Raji (cell line): ENCODE measurements around the gene SCNM1.

Experiments
- POLR2A ChIP-seq: IDR thresholded peaks from 2 replicates; pipeline ENCODE4 v1.6.1; 2011; ENCODE audit warnings: low read depth, low read length, control low read depth; ENCODE audit not compliant: insufficient read depth

Gene SCNM1

GRCh38 chr1:151210830-151211229 is 44.9 kb downstream of the SCNM1 start:
- no peak for TF ChIP-seq POLR2A

GRCh38 chr1:151211972-151212705 is 46.2 kb downstream of the SCNM1 start:
- TF ChIP-seq POLR2A: no peak

GRCh38 chr1:151213560-151213959 is 47.6 kb downstream of the SCNM1 start:
- no peak for TF ChIP-seq POLR2A
